ENCODE results near the gene KLHL22.

- no peak for TF ChIP-seq CTCF (IDR thresholded peaks at IDR 0.05; ENCODE audit: low read depth, low read length)
- no peak for TF ChIP-seq EZH2phosphoT487 (IDR thresholded peaks at IDR 0.05; ENCODE audit: low read depth)
Measured at GRCh38 chr22:20542055-20542454, 46.5 kb upstream of the KLHL22 start.
